Measurements from ENCODE around the gene SPSB1.

GRCh38 chr1:9351654-9352271 lies 59.1 kb downstream of the SPSB1 start:
- TF ChIP-seq POLR2A (IDR thresholded peaks at IDR 0.05) (no peak), CTCF (IDR thresholded peaks at IDR 0.05) (no peak)

Data from prostate gland (tissue), 2 donors.